Stimulated activated CD4-positive, alpha-beta T cell treated with anti-CD3 and anti-CD28 coated beads, Interleukin-15, amount 100 ng/mL, for 24 hours (primary cell): ENCODE results near the gene PHKB.

Experiments used
- DNase-seq: peaks from one replicate; pipeline ENCODE4 v3.0.0-alpha.2; 2020

PHKB gene

GRCh38 chr16:47695756-47696155, 234.6 kb downstream of the PHKB start:
- DNase-seq, result no peak

DNA sequence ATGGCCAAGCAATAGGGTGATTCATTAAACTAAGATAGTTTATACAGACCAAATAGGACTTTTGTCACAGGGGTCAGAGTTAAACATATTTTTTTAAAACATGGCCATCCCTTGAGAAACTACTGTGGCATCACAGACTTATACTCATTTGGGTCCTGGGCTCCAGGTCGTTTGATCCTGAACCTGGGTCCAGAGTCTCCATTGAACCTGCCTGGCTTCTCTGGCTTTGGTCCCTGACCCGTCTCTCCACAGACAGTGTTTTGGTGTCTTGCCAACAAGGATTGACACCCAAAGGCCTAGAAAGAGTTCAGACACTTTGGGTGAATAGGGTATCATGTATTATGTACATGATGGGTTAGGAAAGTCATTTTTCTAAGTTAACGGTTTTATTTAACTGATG, 236.7 kb downstream of the PHKB start:
- no peak for DNase-seq

GRCh38 chr16:47699106-47699505, 238.0 kb downstream of the PHKB start:
- no peak for DNase-seq

DNA sequence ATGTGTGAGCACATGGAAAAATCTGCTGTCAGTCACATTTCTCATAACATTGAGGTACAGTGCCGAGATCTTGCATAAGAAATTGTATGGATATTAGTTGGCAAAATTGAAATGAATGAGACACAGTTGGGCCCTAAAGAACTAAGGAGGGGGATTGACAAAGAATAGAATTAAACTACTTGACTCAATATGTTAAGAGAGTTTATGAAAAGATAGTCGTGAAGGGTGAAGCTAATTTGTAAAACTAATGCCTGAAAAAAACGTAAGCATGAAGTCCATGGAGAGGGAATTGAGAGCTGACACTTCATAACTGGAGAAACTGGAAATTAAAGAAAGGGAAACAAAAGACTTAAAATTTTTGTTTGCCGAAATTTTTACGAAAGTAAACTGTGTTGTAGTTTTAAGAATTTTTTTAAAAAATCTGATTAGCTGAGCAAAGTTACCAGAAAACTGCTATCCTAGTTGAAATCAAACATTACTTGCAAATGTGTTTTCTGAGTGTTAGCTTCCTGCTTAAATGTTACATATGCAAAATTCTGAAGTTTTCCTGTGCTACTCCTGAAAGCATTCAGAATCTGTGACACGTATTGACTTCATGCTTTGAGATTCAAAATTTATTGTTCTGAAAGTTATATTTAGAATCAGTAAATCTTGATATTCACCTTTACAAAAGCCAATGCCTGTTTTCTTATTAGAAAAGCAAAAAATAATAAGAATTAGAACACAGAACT, 239.9 kb downstream of the PHKB start:
- no peak for DNase-seq

DNA sequence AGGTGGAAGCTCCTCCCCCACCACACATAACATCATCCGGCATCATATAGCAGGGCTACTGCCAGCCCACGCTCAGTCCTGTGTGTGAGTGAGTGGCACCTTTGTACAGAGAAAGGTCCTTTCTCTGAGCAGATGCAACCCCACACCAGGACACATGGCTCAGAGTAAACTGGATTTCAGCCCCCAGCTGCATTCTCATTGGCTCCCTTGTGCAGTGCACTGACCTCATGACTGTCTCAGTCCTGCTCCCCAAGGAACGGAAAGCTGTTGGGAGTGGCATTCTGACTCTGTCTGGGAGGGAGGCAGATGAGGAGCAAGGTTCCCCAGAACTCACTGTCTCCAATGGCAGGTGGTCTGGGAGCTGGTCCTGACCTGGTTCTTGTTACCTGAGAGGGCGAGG, 244.1 kb downstream of the PHKB start:
- no peak for DNase-seq

GRCh38 chr16:47711809-47712208, 250.7 kb downstream of the PHKB start:
- DNase-seq, result no peak

GRCh38 chr16:47712276-47713224, 251.4 kb downstream of the PHKB start:
- DNase-seq, result no peak

GRCh38 chr16:47713225-47713595, 252.1 kb downstream of the PHKB start:
- DNase-seq, result peak; percentile 13

GRCh38 chr16:47715442-47716083, 254.4 kb downstream of the PHKB start:
- no peak for DNase-seq

DNA sequence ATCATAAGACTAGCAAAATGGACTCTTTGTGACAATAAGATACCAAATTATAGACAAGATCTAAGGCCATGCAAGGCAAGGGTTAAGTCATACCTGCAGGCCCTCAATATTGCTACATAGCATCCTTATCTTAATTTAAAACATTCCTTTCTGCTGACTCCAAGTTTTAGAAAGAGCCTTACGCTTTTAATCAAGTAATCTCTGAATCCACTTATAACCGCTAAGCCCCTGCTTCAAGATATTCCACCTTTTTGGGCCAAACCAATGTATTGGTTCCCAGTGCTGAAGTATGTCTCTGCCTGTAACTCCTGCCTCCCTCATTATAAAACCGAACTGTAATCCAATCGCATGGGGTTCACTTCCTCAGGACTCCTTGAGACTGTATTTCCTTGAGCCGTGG, 255.4 kb downstream of the PHKB start:
- DNase-seq, result no peak

- no peak for DNase-seq
Observed at GRCh38 chr16:47719713-47720112, 258.6 kb downstream of the PHKB start.

- no peak for DNase-seq
Observed at GRCh38 chr16:47721006-47721637, 260.0 kb downstream of the PHKB start.

- DNase-seq, result no peak
Observed at GRCh38 chr16:47722046-47722445, 260.9 kb downstream of the PHKB start.

DNA sequence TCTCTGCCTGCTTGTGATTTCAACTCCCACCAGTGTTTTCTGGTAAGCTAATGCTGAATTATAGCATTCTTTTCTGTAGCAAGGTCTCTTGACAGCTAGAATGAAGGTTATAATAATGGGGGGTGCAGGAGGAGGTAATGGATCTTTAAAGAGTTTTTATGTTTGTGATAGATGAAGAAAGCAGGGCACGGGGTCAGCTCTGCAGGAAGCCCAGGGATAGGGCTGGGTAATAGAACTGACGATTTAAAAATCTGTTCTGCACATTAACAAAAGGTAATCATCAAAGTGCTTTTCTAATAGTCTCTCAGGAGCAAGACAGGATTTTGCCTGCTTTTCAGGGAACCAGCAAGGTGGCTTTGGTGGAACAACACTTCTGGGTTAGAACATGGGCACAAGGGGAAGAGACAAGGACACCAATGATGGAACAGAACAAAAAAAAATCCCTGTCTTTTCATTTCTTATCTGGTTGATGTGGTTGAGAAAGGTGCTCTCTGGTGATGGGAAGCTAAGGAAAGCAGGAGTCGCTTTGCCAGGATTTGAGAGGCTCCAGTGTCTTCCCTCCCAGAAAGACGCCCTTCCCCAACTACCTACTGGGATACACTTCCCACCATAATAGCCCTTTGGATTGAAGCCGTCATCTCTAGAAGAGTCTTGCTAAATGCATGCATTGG, 263.1 kb downstream of the PHKB start:
- no peak for DNase-seq

DNA sequence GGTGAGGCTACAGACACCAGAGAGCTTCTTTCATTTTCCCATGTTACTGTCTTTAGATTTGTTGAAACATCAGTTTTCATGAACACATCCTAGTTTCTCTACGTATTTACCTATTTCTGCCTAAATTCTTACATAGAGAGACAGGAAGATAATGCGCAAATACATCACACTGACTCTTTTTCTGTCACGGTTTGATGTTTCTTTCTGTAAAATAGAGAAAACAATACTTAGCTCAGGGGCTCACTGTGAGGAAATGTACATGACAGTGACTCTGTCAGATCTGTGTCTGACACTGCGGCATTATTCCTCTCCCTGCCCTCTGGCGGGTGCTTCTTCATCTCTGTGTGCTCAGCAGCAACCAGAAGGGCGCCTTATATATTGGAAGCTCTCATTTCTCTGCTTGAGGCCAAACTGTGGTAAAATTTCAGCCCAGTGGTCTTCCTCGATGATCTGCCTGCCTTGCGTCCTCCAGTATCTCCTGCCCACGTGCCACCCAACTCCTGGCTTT, 264.1 kb downstream of the PHKB start:
- no peak for DNase-seq

DNA sequence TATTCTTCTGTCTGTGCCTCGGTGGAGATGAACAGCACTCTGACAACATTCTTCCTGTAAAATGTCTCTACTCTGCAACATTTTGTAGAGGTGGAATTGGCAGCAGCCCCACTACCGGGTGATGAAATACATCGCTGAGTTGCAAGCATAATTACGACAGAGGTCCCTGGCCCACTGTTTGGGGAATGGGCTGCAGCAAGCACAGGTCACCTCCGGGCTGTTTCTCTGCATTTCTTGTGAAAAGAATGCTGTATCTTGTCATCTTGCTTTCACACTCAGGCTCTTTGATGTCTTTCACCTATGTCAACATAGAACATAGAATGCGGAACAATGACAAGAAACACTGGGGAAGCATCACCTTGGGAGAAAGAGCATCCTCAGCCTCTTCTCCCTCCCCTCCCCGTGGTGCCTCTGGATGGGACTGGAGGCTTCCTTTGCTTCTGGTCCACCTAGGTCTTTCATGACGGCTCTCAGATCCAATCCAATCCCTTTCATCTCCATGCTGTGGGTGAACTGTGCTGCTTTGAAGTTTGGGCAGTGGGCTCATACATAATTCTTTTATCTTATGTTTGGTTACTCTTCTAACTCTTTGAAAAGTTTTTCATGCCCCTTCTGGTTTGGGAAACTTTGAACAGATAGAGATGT, 265.0 kb downstream of the PHKB start:
- DNase-seq, result no peak

- no peak for DNase-seq
Observed at GRCh38 chr16:47727131-47727530, 266.0 kb downstream of the PHKB start.

DNA sequence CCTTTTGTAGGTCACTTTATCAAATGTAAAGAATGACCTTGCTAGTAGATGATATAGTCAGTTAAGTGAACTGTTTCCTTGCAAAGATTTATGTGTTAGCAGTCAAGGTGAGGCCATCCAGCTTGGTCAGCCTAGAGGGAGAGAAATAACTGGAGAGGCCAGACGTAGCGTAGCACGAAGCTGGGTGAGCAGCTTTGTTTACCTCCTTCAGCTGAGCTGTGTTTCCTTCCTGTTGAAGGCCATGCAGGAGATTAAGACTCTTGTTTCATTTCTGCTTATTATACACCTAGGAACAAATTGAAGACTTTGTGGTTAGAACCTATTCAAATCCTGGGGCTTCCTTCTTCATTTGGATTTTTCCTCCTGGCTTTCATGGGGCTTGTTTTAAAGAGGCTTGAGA, 267.1 kb downstream of the PHKB start:
- no peak for DNase-seq

GRCh38 chr16:47729701-47730100, 268.6 kb downstream of the PHKB start:
- no peak for DNase-seq

GRCh38 chr16:47731252-47731651, 270.1 kb downstream of the PHKB start:
- no peak for DNase-seq

- no peak for DNase-seq
Observed at GRCh38 chr16:47732122-47732521, 271.0 kb downstream of the PHKB start.
